H9 (cell line): Measurements from ENCODE around the gene OOSP4B. TPM values are rescaled to one million over a fixed set of nuclear protein-coding genes. Genes with fewer than 3 reads are reported as not detected.

ENCODE experiments used
- DNase-seq: peaks from one replicate; pipeline ENCODE4 v3.0.0-alpha.2; 2017
- H2AFZ ChIP-seq: one replicate; pipeline ENCODE4 v1.6.1; 2013; ENCODE audit warnings: mild to moderate bottlenecking, low read length, control low read depth, moderate library complexity
- H2AK5ac ChIP-seq: 2 replicates; pipeline ENCODE4 v1.6.1; 2013; ENCODE audit warnings: low read length, control low read depth, mixed read lengths; ENCODE audit not compliant: insufficient read length
- H2BK120ac ChIP-seq: one replicate; pipeline ENCODE4 v1.6.1; 2013; ENCODE audit warnings: low read depth, mild to moderate bottlenecking, low read length, control low read depth, inconsistent platforms; ENCODE audit not compliant: poor library complexity, severe bottlenecking
- H2BK12ac ChIP-seq: 2 replicates; pipeline ENCODE4 v1.6.1; 2013; ENCODE audit warnings: low read length, control low read depth, mixed read lengths, low read depth; ENCODE audit not compliant: insufficient read length
- H2BK15ac ChIP-seq: 2 replicates; pipeline ENCODE4 v1.6.1; 2013; ENCODE audit warnings: low read depth, low read length, control low read depth
- H2BK20ac ChIP-seq: one replicate; pipeline ENCODE4 v1.6.1; 2013; ENCODE audit warnings: low read depth, mild to moderate bottlenecking, low read length, control low read depth, inconsistent platforms; ENCODE audit not compliant: poor library complexity, severe bottlenecking
- H2BK5ac ChIP-seq: 2 replicates; pipeline ENCODE4 v1.6.1; 2013; ENCODE audit warnings: low read length, control low read depth, mixed read lengths; ENCODE audit not compliant: insufficient read length
- H3K14ac ChIP-seq: 2 replicates; pipeline ENCODE4 v1.6.1; 2013; ENCODE audit warnings: low read length, control low read depth; ENCODE audit not compliant: insufficient read depth
- H3K18ac ChIP-seq: 2 replicates; pipeline ENCODE4 v1.6.1; 2013; ENCODE audit warnings: low read depth, mild to moderate bottlenecking, mixed read lengths, low read length, control low read depth; ENCODE audit not compliant: insufficient read length
- H3K23ac ChIP-seq: 2 replicates; pipeline ENCODE4 v1.6.1; 2013; ENCODE audit warnings: low read length, control low read depth, mixed read lengths, low read depth; ENCODE audit not compliant: insufficient read length
- H3K23me2 ChIP-seq: 2 replicates; pipeline ENCODE4 v1.6.1; 2013; ENCODE audit warnings: low read depth, mild to moderate bottlenecking, mixed read lengths, low read length, control low read depth; ENCODE audit not compliant: insufficient read length, poor library complexity, severe bottlenecking
- H3K27ac ChIP-seq: 2 replicates; pipeline ENCODE4 v1.5.1; 2013; ENCODE audit warnings: low read length, control low read depth, mixed read lengths, low read depth; ENCODE audit not compliant: insufficient read length
- H3K27me3 ChIP-seq: 2 replicates; pipeline ENCODE4 v1.6.1; 2013; ENCODE audit warnings: low read length, control low read depth, inconsistent platforms; ENCODE audit not compliant: insufficient read depth
- H3K4ac ChIP-seq: 2 replicates; pipeline ENCODE4 v1.6.1; 2013; ENCODE audit warnings: low read depth, mild to moderate bottlenecking, control low read depth, inconsistent platforms, low read length, moderate library complexity
- H3K4me1 ChIP-seq: 2 replicates; pipeline ENCODE4 v1.6.1; 2013; ENCODE audit warnings: low read length, control low read depth, inconsistent platforms; ENCODE audit not compliant: insufficient read depth
- H3K4me2 ChIP-seq: 2 replicates; pipeline ENCODE4 v1.6.1; 2013; ENCODE audit warnings: low read length, control low read depth, mixed read lengths; ENCODE audit not compliant: insufficient read length, insufficient read depth
- H3K56ac ChIP-seq: 2 replicates; pipeline ENCODE4 v1.6.1; 2013; ENCODE audit warnings: low read depth, mild to moderate bottlenecking, mixed read lengths, low read length, control low read depth; ENCODE audit not compliant: insufficient read length
- H3K79me1 ChIP-seq: 2 replicates; pipeline ENCODE4 v1.6.1; 2013; ENCODE audit warnings: low read depth, mild to moderate bottlenecking, moderate library complexity, low read length, control low read depth, inconsistent platforms; ENCODE audit not compliant: insufficient read depth, poor library complexity, severe bottlenecking
- H3K79me2 ChIP-seq: 2 replicates; pipeline ENCODE4 v1.6.1; 2013; ENCODE audit warnings: low read length, control low read depth, inconsistent platforms; ENCODE audit not compliant: insufficient read depth
- H3K9ac ChIP-seq: 2 replicates; pipeline ENCODE4 v1.6.1; 2013; ENCODE audit warnings: low read length, control low read depth, mixed read lengths; ENCODE audit not compliant: insufficient read length; ENCODE audit errors: extremely low read depth
- H3K9me3 ChIP-seq: one replicate; pipeline ENCODE4 v1.6.1; 2013; ENCODE audit warnings: low read depth, low read length, inconsistent platforms; ENCODE audit not compliant: control insufficient read depth
- H3T11ph ChIP-seq: one replicate; pipeline ENCODE4 v1.6.1; 2013; ENCODE audit warnings: mild to moderate bottlenecking, low read length, control low read depth, inconsistent platforms
- H4K20me1 ChIP-seq: one replicate; pipeline ENCODE4 v1.6.1; 2013; ENCODE audit not compliant: control insufficient read depth, insufficient read length, insufficient read depth
- H4K5ac ChIP-seq: 2 replicates; pipeline ENCODE4 v1.6.1; 2013; ENCODE audit warnings: low read depth, mild to moderate bottlenecking, mixed read lengths, low read length, control low read depth; ENCODE audit not compliant: insufficient read length
- H4K8ac ChIP-seq: replicated peaks from 2 replicates; pipeline ENCODE4 v1.6.1; 2013; ENCODE audit warnings: low read length, control low read depth, mixed read lengths, low read depth; ENCODE audit not compliant: insufficient read length
- H4K91ac ChIP-seq: 2 replicates; pipeline ENCODE4 v1.6.1; 2013; ENCODE audit warnings: low read depth, mild to moderate bottlenecking, moderate library complexity, mixed read lengths, low read length, control low read depth; ENCODE audit not compliant: insufficient read length
- H3K27ac Mint-ChIP-seq, 3 experiments: 2 replicates in 2 of 3; 3 replicates in 1 of 3; pipeline ENCODE4 v1.8.0; 2020 to 2021; ENCODE audit warnings: mixed read lengths in 3 of 3, mild to moderate bottlenecking in 1 of 3, moderate library complexity in 1 of 3
- H3K27me3 Mint-ChIP-seq: 2 replicates; pipeline ENCODE4 v1.8.0; 2021; ENCODE audit warnings: low read depth, mild to moderate bottlenecking, moderate library complexity, mixed read lengths
- H3K36me3 Mint-ChIP-seq, 3 experiments: 2 replicates in 2 of 3; 3 replicates in 1 of 3; pipeline ENCODE4 v1.8.0; 2020 to 2021; ENCODE audit warnings: low read depth in 3 of 3, mixed read lengths in 3 of 3; ENCODE audit not compliant: insufficient read depth in 1 of 3
- H3K4me1 Mint-ChIP-seq, 2 experiments: 2 replicates each; pipeline ENCODE4 v1.8.0; 2020; ENCODE audit warnings: mixed read lengths in 2 of 2
- H3K4me3 Mint-ChIP-seq, 2 experiments: 2 replicates in 1 of 2; 3 replicates in 1 of 2; pipeline ENCODE4 v1.8.0; 2020 to 2021; ENCODE audit warnings: mild to moderate bottlenecking in 2 of 2, mixed read lengths in 2 of 2, moderate library complexity in 1 of 2
- H3K9me3 Mint-ChIP-seq, 2 experiments: 2 replicates in 1 of 2; 3 replicates in 1 of 2; pipeline ENCODE4 v1.8.0; 2020; ENCODE audit warnings: mild to moderate bottlenecking in 2 of 2, mixed read lengths in 2 of 2, moderate library complexity in 1 of 2
- WGBS: extraction: QIAGEN DNeasy Blood & Tissue Kit; methylation state at CpG from one replicate; pipeline ENCODE4 v1.1.7; 2013; ENCODE audit warnings: missing lambda C conversion rate, low lambda C conversion rate, mixed read lengths; ENCODE audit not compliant: insufficient read length; ENCODE audit errors: extremely low coverage; 5-methylcytosine and 5-hydroxymethylcytosine counted together
- total RNA-seq: library from RNA; stranded (reverse); gene quantifications from 2 replicates; pipeline ENCODE4 v1.2.1, GENCODE V29; 2021
- TF ChIP-seq, protein P1 (sequence below): fragments of 200-600 bp; sonication (generic); conservative IDR thresholded peaks from 3 replicates; pipeline ENCODE4 v1.8.0; 2021; ENCODE audit warnings: antibody characterized with exemption, mild to moderate bottlenecking

The OOSP4B gene
- total RNA-seq, 1 experiment from 2014 or later, result not detected

- H3K79me1 ChIP-seq, result no peaks in the 10 kb centered on the region
- no peak for DNase-seq
These were observed 32.6 kb upstream of the OOSP4B start for GRCh38 chr11:59984368-59984767.

More at GRCh38 chr11:59984368-59984767, 32.6 kb upstream of the OOSP4B start:
- Histone ChIP-seq H2BK5ac (no peak overlapping the region), H2AFZ (no peak overlapping the region), H4K91ac (no peak overlapping the region), H3K27me3 (no peaks in the 10 kb centered on the region), H3K4me2 (no peak overlapping the region), H4K8ac (no peak overlapping the region), H3K56ac (no peak overlapping the region), H3K4ac (no peak overlapping the region), H3K23ac (no peak overlapping the region), H3K23me2 (no peaks in the 10 kb centered on the region), H2BK12ac (no peak overlapping the region), H3T11ph (no peak overlapping the region), H3K4me1 (no peaks in the 10 kb centered on the region), H4K5ac (no peak overlapping the region), H2BK120ac (no peak overlapping the region), H3K9ac (no peak overlapping the region), H2BK20ac (no peak overlapping the region), H3K18ac (no peak overlapping the region), H3K14ac (no peak overlapping the region), H2BK15ac (no peak overlapping the region), H4K20me1 (no peaks in the 10 kb centered on the region), H2AK5ac (no peak overlapping the region), H3K27ac (no peak overlapping the region), H3K9me3 (no peaks in the 10 kb centered on the region), H3K79me2 (no peaks in the 10 kb centered on the region)
- H3K4me3 Mint-ChIP-seq, result no peak overlapping the region
- H3K4me1 Mint-ChIP-seq, result no peaks in the 10 kb centered on the region
- no peaks in the 10 kb centered on the region for H3K36me3 Mint-ChIP-seq
- no peak overlapping the region for H3K27ac Mint-ChIP-seq
- no CpG with 5 or more reads among the region's 3 CpGs for WGBS
- H3K27me3 Mint-ChIP-seq, result no peaks in the 10 kb centered on the region; the same call in 1 of the 2 replicates
- TF ChIP-seq, protein P1, sequence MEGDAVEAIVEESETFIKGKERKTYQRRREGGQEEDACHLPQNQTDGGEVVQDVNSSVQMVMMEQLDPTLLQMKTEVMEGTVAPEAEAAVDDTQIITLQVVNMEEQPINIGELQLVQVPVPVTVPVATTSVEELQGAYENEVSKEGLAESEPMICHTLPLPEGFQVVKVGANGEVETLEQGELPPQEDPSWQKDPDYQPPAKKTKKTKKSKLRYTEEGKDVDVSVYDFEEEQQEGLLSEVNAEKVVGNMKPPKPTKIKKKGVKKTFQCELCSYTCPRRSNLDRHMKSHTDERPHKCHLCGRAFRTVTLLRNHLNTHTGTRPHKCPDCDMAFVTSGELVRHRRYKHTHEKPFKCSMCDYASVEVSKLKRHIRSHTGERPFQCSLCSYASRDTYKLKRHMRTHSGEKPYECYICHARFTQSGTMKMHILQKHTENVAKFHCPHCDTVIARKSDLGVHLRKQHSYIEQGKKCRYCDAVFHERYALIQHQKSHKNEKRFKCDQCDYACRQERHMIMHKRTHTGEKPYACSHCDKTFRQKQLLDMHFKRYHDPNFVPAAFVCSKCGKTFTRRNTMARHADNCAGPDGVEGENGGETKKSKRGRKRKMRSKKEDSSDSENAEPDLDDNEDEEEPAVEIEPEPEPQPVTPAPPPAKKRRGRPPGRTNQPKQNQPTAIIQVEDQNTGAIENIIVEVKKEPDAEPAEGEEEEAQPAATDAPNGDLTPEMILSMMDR, result no peak
- H3K9me3 Mint-ChIP-seq, result peaks cover 0 to 3% of the 10 kb centered on the region in 2 experiments; a peak in 2 of 5 replicates
